HL-60 (cell line): Measurements from ENCODE around the gene CDC73.

Experiments used
- DNase-seq, 2 experiments: peaks; one replicate each; pipeline ENCODE4 v3.0.0-alpha.2; 2010 to 2020; ENCODE audit warnings: low read depth in 1 of 2, low spot score in 1 of 2
- H3K27ac ChIP-seq: fragments of 250-450 bp; sonication (Bioruptor Pico); replicated peaks from 2 replicates; pipeline ENCODE4 v1.5.1; 2020; ENCODE audit warnings: mild to moderate bottlenecking, moderate library complexity
- H3K27me3 ChIP-seq: fragments of 250-450 bp; sonication (Bioruptor Pico); 2 replicates; pipeline ENCODE4 v1.5.1; 2021; ENCODE audit warnings: mild to moderate bottlenecking, moderate library complexity; ENCODE audit not compliant: insufficient read depth, poor library complexity, severe bottlenecking
- H3K4me3 ChIP-seq: replicated peaks from 2 replicates; pipeline ENCODE4 v1.5.1; 2011; ENCODE audit warnings: mild to moderate bottlenecking, control low read depth, low read length; ENCODE audit not compliant: insufficient read depth
- CTCF ChIP-seq: IDR thresholded peaks from one replicate; pipeline ENCODE4 v1.5.1; 2011; ENCODE audit warnings: low read length, control low read depth, inconsistent platforms; ENCODE audit not compliant: insufficient read depth
- GABPA ChIP-seq: IDR thresholded peaks from 2 replicates; pipeline ENCODE4 v1.6.1; 2012; ENCODE audit warnings: low read depth
- POLR2AphosphoS5 ChIP-seq: IDR thresholded peaks from 2 replicates; pipeline ENCODE4 v1.6.1; 2012; ENCODE audit warnings: low read depth
- REST ChIP-seq: IDR thresholded peaks from 2 replicates; pipeline ENCODE4 v1.6.1; 2012; ENCODE audit warnings: low read depth; ENCODE audit not compliant: insufficient replicate concordance
- SPI1 ChIP-seq: IDR thresholded peaks from 2 replicates; pipeline ENCODE4 v1.6.1; 2012; ENCODE audit warnings: low read depth, mild to moderate bottlenecking, borderline replicate concordance

CDC73 gene

GRCh38 chr1:193211539-193211938 lies 89.7 kb downstream of the CDC73 start:
- no peak for DNase-seq
- H3K27me3 ChIP-seq, result no peaks in the 10 kb centered on the region
- H3K4me3 ChIP-seq, result no peak overlapping the region
- no peak overlapping the region for H3K27ac ChIP-seq
- no peak for TF ChIP-seq GABPA
- TF ChIP-seq SPI1, result no peak
- TF ChIP-seq POLR2AphosphoS5, result no peak
- no peak for TF ChIP-seq REST
- no peak for TF ChIP-seq CTCF

GRCh38 chr1:193212637-193213036 lies 90.8 kb downstream of the CDC73 start:
- H3K4me3 ChIP-seq, result no peak overlapping the region
- H3K27ac ChIP-seq, result no peak overlapping the region
- no peak for TF ChIP-seq GABPA
- TF ChIP-seq REST, result no peak
- TF ChIP-seq CTCF, result no peak
- TF ChIP-seq POLR2AphosphoS5, result no peak
- TF ChIP-seq SPI1, result no peak
- H3K27me3 ChIP-seq, result no peaks in the 10 kb centered on the region
- DNase-seq, result no peak

- Histone ChIP-seq H3K27ac (no peak overlapping the region), H3K27me3 (no peaks in the 10 kb centered on the region), H3K4me3 (no peak overlapping the region)
- no peak for DNase-seq
- TF ChIP-seq SPI1 (no peak), REST (no peak), POLR2AphosphoS5 (no peak), CTCF (no peak), GABPA (no peak)
Measured at GRCh38 chr1:193213998-193214397, 92.2 kb downstream of the CDC73 start.
